GM18508 (cell line): ENCODE measurements around the gene WNT16.

Source experiments
- ATAC-seq: cut with Tn5 transposase; IDR thresholded peaks from one replicate; pipeline ENCODE4 v1.9.1; 2021; ENCODE audit warnings: moderate number of reproducible peaks; ENCODE audit not compliant: insufficient read depth, unreplicated experiment

The WNT16 gene

GRCh38 chr7:121388950-121389349 lies 60.1 kb downstream of the WNT16 start:
- ATAC-seq = no peak

- no peak for ATAC-seq
Measured at GRCh38 chr7:121390109-121390508, 61.3 kb downstream of the WNT16 start.

GRCh38 chr7:121390617-121391016 lies 61.8 kb downstream of the WNT16 start:
- ATAC-seq = no peak
